Peyer's patch (tissue), 4 donors: Measurements from ENCODE around the gene MARCHF9. TPM values are rescaled to one million over a fixed set of nuclear protein-coding genes. Genes with fewer than 3 reads are reported as not detected.
A peak's percentile ranks its signal among the peaks of the same experiment; 100 is the strongest.

Experiments used
- DNase-seq, 3 donors: peaks; one replicate each; pipeline ENCODE4 v3.0.0-alpha.2; 2017 to 2019
- H3K27ac ChIP-seq, 4 donors: fragments of 200-600 bp; sonication (generic); one replicate each; pipeline ENCODE4 v1.5.1; 2016 to 2019
- H3K27me3 ChIP-seq, 2 donors: fragments of 200-600 bp; sonication (generic); one replicate each; pipeline ENCODE4 v1.5.1; 2019
- H3K36me3 ChIP-seq, 3 donors: fragments of 200-600 bp; sonication (generic); one replicate each; pipeline ENCODE4 v1.5.1; 2016 to 2019
- H3K4me1 ChIP-seq, 4 donors: fragments of 200-600 bp; sonication (generic); one replicate each; pipeline ENCODE4 v1.5.1; 2016 to 2019
- H3K4me3 ChIP-seq, 4 donors: fragments of 200-600 bp; sonication (generic); 1 replicate in 3 of 4; 2 replicates in 1 of 4; pipeline ENCODE4 v1.5.1; 2016 to 2019; ENCODE audit warnings: mild to moderate bottlenecking in 1 of 4
- H3K9me3 ChIP-seq, 4 donors: fragments of 200-600 bp; sonication (generic); one replicate each; pipeline ENCODE4 v1.5.1; 2016 to 2019; ENCODE audit warnings: mild to moderate bottlenecking in 1 of 4
- CTCF ChIP-seq, 6 experiments: fragments of 450-650 bp in 4 of 6; fragments of 200-600 bp in 2 of 6; sonication (generic) in 1 of 6; IDR thresholded peaks; one replicate each; pipeline ENCODE4 v1.5.1; 2017 to 2019; ENCODE audit warnings: antibody characterized with exemption in 6 of 6, mild to moderate bottlenecking in 3 of 6, moderate library complexity in 1 of 6
- POLR2A ChIP-seq, 2 donors: fragments of 450-650 bp; IDR thresholded peaks; one replicate each; pipeline ENCODE4 v1.5.1; 2017; ENCODE audit warnings: antibody characterized with exemption in 2 of 2, mild to moderate bottlenecking in 2 of 2, moderate library complexity in 2 of 2
- total RNA-seq, 4 donors: library from RNA; depleted of rRNA; stranded (reverse); fragments of >200 nt; gene quantifications; one replicate each; pipeline ENCODE4 v1.1.0, GENCODE V29; 2016

The MARCHF9 gene
- total RNA-seq, 4 donors from 2014 or later: 7.4 to 17.2 (median 10.6) TPM

DNA sequence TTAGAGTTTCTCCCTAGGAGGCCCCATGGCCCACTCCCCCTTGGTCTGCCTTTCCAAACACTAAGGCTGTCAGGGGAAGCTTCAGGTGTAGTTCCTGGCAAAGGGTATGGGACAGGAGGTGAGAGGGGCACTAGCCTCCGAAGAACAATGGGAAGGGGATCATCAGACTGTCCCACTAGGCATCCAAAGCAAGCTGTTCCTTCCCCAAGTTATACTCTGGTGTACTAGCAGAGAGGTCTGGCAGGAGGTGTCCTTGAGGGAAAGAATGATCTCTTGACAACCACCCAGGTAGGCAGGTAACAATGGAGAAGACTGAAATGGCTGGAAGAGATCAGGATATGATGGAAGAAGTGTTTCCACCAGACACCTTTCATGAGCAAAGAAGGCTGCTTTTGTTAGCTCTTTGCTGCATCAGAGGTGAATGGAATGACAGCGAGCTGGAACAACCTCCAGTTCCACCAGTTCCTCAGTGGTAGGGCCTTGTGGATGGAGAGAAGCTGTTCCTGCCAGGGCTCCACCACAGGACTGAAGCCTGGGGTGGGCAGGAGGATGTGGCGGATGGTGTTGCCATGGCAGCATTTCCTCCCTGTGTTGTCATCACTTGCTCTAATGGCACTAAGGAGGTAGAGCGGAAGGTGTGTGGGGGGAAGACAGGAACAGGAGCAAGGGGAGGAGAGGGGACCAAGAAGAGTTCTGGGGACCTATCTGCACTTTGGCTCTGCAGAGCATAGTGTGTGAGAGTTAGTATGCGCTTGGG, 14.1 kb upstream of the MARCHF9 start:
- Histone ChIP-seq H3K27ac (peak overlapping the region in 2 of 4 donors; percentile 78 to 80), H3K27me3 (peaks cover 0 to 37% of the 10 kb centered on the region in 2 donors), H3K4me1 (peaks cover 0 to 34% (median 20%) of the 10 kb centered on the region in 4 donors), H3K4me3 (peak overlapping the region; percentile 33 to 45 (median 38)), H3K36me3 (no peaks in the 10 kb centered on the region), H3K9me3 (no peaks in the 10 kb centered on the region)
- TF ChIP-seq CTCF (IDR thresholded peaks at IDR 0.05) (no peak), POLR2A (IDR thresholded peaks at IDR 0.05) (no peak)
- peak in 2 of 3 donors; percentile 88 to 91 for DNase-seq

DNA sequence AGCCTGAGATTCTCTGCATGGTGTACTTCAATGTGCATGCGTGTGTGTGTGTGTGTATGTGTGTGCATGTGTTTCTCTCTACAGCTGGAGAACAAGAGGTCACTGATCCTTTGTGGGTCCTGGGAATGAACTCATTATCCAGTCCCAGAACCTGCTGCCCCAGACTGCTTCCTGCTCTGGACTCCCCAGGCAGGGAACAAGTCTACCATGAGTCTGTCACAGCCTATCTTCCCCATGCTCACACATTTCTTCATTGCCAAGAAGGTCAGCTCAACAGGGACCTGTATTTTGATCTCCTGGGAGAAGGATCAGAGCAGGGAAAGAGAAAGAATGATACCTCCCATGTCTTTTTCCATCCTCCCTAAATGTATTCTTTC, 13.5 kb upstream of the MARCHF9 start:
- H3K9me3 ChIP-seq: no peaks in the 10 kb centered on the region
- H3K27me3 ChIP-seq: peaks cover 0 to 33% of the 10 kb centered on the region in 2 donors
- peak overlapping the region; percentile 10 to 80 (median 66) for H3K27ac ChIP-seq
- TF ChIP-seq POLR2A (IDR thresholded peaks at IDR 0.05) (no peak), CTCF (IDR thresholded peaks at IDR 0.05) (no peak)
- H3K36me3 ChIP-seq: no peaks in the 10 kb centered on the region
- H3K4me1 ChIP-seq: peaks cover 0 to 30% (median 20%) of the 10 kb centered on the region in 4 donors
- DNase-seq: no peak
- peak overlapping the region; percentile 33 to 45 (median 38) for H3K4me3 ChIP-seq

DNA sequence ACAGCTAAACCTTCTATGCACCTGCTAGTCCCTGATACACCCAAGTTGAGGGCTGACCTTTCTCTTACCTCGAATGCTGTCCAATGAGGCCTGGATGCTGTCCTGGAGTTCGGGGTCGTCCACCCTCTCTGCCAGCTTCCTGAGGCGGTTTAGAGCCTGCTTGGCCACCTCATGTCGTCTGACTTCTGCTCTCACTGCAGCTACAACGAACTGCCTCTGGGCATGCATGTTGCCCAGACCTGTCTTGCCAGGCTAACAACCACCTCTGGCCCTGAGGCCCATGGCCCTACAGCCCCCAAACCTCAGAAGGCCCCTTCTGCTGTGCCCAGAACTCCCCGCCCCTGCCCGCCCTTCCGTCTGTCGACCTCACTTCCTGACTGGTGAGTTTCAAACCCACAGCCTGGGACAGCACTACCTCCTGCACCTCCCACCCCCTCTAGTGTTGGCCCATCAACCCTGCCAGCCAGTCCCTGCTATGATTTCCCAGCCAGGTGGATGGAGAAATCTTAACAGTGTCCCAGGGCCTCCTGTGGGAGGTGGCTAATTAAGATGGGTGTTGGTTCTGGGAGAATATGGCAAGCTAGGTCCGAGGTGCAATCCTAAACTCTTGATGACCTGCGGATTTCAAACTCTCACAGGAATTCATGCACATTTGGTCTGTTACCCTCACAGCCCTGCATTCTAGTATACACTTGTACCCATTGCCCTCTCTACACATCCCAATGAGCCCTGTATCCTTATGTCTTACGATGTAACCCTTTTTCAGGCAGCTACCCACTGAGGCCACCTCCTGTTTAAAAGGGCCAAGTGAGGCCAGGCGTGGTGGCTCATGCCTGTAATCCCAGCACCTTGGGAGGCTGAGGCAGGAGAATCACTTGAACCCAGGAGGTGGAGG, 12.8 kb upstream of the MARCHF9 start:
- no peaks in the 10 kb centered on the region for H3K9me3 ChIP-seq
- peak in 2 of 3 donors; percentile 83 to 89 for DNase-seq
- H3K27ac ChIP-seq: peak overlapping the region; percentile 10 to 80 (median 66)
- TF ChIP-seq CTCF (IDR thresholded peaks at IDR 0.05): peak in 5 of 6 experiments; percentile 30 to 70 (median 38)
- no peak for TF ChIP-seq POLR2A (IDR thresholded peaks at IDR 0.05)
- peaks cover 0 to 26% of the 10 kb centered on the region in 2 donors for H3K27me3 ChIP-seq
- peaks cover 0 to 23% (median 19%) of the 10 kb centered on the region in 4 donors for H3K4me1 ChIP-seq
- H3K4me3 ChIP-seq: peak overlapping the region; percentile 33 to 45 (median 38)
- peaks cover 0 to 6% (median 0%) of the 10 kb centered on the region in 3 donors for H3K36me3 ChIP-seq

- Histone ChIP-seq H3K27me3 (peaks cover 0 to 10% of the 10 kb centered on the region in 2 donors), H3K9me3 (no peaks in the 10 kb centered on the region), H3K4me1 (peaks cover 0 to 20% (median 8%) of the 10 kb centered on the region in 4 donors), H3K4me3 (no peak overlapping the region), H3K27ac (peak overlapping the region in 1 of 4 donors; percentile 95), H3K36me3 (peaks cover 0 to 23% (median 0%) of the 10 kb centered on the region in 3 donors)
- no peak for DNase-seq
- TF ChIP-seq POLR2A (IDR thresholded peaks at IDR 0.05) (no peak), CTCF (IDR thresholded peaks at IDR 0.05) (no peak)
Observed at GRCh38 chr12:57743769-57744168, 11.1 kb upstream of the MARCHF9 start.

- DNase-seq: peak; percentile 54 to 85 (median 80)
Observed at GRCh38 chr12:57744194-57744776, 10.6 kb upstream of the MARCHF9 start.

More at GRCh38 chr12:57744194-57744776, 10.6 kb upstream of the MARCHF9 start:
- no peak for TF ChIP-seq POLR2A (IDR thresholded peaks at IDR 0.05)
- TF ChIP-seq CTCF (IDR thresholded peaks at IDR 0.05): no peak
- H3K27me3 ChIP-seq: peaks cover 0 to 4% of the 10 kb centered on the region in 2 donors
- H3K4me3 ChIP-seq: peak overlapping the region; percentile 62 to 85 (median 79)
- H3K9me3 ChIP-seq: no peaks in the 10 kb centered on the region
- H3K27ac ChIP-seq: peak overlapping the region; percentile 85 to 95 (median 95)
- peaks cover 0 to 28% (median 0%) of the 10 kb centered on the region in 3 donors for H3K36me3 ChIP-seq
- peaks cover 0 to 20% (median 8%) of the 10 kb centered on the region in 4 donors for H3K4me1 ChIP-seq
